ENCODE measurements around the gene MEIS1.

MEIS1 gene

GRCh38 chr2:66534461-66534860 lies 99.5 kb downstream of the MEIS1 start:
- DNase-seq (ENCODE audit: low spot score) = peak; percentile 36
- FAIRE-seq = peak; percentile 82

- FAIRE-seq = no peak
These were observed 100.8 kb downstream of the MEIS1 start for GRCh38 chr2:66535574-66536289.

DNA sequence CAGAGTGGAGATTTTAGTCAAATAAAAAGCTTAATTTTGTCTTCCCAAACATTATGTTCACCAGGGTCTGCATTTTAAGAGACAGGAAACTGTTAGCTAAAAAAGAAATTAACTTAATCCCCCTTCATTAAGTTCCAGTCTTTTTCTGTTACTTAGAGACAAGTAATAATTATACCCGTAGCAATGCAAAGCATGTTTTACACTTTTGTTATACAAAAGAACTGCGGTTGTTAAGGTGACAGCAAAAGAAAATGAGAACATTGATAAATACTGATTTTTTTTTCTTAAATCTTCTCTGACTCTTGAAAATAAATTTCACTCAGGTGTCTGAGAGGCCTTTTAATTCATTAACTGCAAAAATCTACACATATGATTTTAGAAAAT lies 101.4 kb downstream of the MEIS1 start:
- FAIRE-seq (no peak), DNase-seq (ENCODE audit: low spot score) (no peak)

More at GRCh38 chr2:66535574-66536289, 100.8 kb downstream of the MEIS1 start:
- no peak for DNase-seq (ENCODE audit: low spot score)

- no peak for FAIRE-seq
- no peak for DNase-seq (ENCODE audit: low spot score)
These were observed 102.1 kb downstream of the MEIS1 start for GRCh38 chr2:66536997-66537396.

- no peak for DNase-seq (ENCODE audit: low spot score)
- FAIRE-seq = no peak
These were observed 103.4 kb downstream of the MEIS1 start for GRCh38 chr2:66538291-66538690.

- DNase-seq (ENCODE audit: low spot score) (no peak), FAIRE-seq (no peak)
These were observed 104.5 kb downstream of the MEIS1 start for GRCh38 chr2:66539452-66539851.

DNA sequence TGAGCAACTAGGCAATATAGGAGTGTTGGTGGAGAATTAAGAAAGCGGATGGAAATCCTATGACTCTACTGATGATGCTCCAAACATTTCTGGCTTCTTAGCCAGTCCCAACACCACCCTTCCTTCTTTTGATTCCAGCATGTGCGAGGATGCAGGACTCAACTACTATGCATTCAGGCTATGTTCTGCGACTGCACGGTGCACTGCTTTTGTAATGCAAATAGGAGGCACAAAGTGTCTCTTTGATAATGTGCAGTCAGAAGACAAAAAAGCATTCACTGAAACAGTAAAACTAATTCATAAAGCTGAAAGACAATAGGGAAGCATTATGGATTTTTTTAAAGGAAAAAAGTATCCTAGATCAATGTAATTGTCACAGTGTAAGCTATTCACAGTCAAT lies 106.7 kb downstream of the MEIS1 start:
- no peak for FAIRE-seq

DNA sequence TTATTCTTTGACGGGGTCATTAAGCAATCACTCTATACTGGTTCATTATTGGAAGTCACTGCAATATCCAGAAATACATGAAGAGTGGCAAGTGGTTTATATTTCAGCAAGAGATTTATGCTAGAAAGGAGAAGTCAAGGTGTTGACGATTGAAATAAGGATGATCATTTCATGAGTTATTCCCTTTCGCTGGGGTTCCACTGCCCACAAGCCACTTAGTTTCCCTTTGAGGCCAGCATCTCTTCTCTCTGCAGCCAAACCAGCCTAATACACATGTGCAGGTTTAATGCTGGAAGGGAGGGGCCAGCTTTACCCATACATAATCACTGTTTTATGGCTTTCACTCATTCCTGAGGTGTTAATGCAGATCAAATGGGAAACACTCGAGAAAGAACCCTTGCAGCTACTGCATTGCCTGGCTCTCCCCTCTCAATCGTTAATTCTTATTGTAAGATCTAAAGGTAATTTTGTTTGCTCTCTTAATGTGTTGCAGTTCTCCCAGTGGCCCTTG lies 108.4 kb downstream of the MEIS1 start:
- DNase-seq (ENCODE audit: low spot score) = no peak
- no peak for FAIRE-seq

More for the DNA sequence above, 106.7 kb downstream of the MEIS1 start:
- no peak for DNase-seq (ENCODE audit: low spot score)

DNA sequence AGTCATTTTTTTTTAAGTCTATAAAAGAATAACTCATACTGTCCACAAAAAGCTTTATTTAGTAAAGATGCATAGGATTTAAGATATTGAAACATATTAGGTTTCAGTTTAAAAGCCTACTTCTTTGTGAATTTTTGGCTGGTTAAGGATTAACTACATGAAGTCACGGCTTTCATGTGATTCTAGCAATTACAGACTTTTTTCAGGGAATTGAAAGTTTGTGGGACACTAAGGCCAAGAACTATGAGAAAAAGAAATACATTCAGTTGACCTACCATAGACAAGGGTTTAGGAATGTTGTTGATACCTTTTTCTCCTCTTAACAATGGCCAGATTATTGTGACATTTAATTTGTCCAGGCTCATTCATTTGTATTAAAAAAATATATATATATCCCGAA lies 109.3 kb downstream of the MEIS1 start:
- FAIRE-seq (no peak), DNase-seq (ENCODE audit: low spot score) (no peak)

DNA sequence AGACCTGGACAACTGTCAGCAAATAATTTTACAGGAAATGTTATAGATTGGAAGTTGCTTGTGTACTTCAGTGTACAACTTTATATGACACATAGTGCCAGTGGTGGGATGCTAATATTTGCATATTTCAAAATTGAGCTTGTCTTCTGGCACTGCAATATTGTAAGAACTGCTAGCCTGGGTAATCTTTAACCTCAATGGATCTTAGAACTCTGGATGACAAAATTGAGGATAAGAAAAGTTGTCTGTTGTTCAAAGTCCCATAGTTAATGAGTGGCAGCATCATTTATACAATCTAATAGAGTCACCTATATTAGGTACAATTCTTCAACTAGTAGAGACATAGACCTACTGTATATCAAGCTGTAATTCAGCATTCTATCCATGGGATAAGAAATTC lies 110.3 kb downstream of the MEIS1 start:
- DNase-seq (ENCODE audit: low spot score) (no peak), FAIRE-seq (no peak)

GRCh38 chr2:66547118-66547517 lies 112.2 kb downstream of the MEIS1 start:
- no peak for FAIRE-seq
- DNase-seq (ENCODE audit: low spot score) = no peak

DNA sequence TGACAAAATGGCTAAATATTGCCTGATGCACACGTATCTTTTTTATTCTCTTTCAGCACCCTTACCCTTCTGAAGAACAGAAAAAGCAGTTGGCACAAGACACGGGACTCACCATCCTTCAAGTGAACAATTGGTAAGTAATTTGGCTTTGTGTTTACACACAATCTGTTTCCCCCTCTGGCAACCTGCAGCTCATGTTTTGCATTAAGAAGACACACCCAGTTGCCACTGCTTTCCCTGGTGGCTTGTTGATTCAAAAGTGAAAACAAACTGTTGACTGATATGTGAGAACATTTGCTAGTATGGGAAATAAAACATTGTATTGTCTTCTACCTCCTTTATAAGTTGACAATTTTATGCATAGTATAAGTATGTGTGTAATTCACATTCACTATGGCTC lies 113.0 kb downstream of the MEIS1 start:
- DNase-seq (ENCODE audit: low spot score) (no peak), FAIRE-seq (no peak)

GRCh38 chr2:66548422-66548821 lies 113.5 kb downstream of the MEIS1 start:
- DNase-seq (ENCODE audit: low spot score) (no peak), FAIRE-seq (no peak)

- DNase-seq (ENCODE audit: low spot score) (no peak), FAIRE-seq (no peak)
These were observed 115.9 kb downstream of the MEIS1 start for GRCh38 chr2:66550826-66551225.

DNA sequence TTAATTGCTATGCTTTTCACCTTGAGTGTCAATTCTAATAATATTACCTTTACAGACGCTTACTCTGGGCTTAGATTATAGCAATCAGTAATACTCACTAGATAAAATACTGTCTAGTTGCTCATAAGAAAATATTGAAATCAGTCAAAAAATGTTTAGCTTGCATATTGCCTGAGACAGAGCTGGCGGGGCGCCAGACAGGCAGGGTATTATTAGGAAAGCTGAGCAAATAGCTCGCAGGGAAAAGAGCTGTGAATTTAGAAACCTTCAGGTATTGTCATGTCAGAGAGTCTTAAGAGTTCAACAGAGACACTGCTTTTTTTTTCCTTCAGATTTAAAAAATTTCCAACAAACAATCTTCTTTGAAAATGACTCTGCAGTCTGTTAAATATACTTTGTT lies 118.4 kb downstream of the MEIS1 start:
- FAIRE-seq = no peak
- no peak for DNase-seq (ENCODE audit: low spot score)

- no peak for DNase-seq (ENCODE audit: low spot score)
These were observed 120.2 kb downstream of the MEIS1 start for GRCh38 chr2:66555091-66555490.

GRCh38 chr2:66555501-66556324 lies 120.8 kb downstream of the MEIS1 start:
- FAIRE-seq (no peak), DNase-seq (ENCODE audit: low spot score) (no peak)

More at GRCh38 chr2:66555091-66555490, 120.2 kb downstream of the MEIS1 start:
- no peak for FAIRE-seq

- FAIRE-seq (no peak), DNase-seq (ENCODE audit: low spot score) (no peak)
These were observed 124.7 kb downstream of the MEIS1 start for GRCh38 chr2:66559672-66560071.

- FAIRE-seq (no peak), DNase-seq (ENCODE audit: low spot score) (no peak)
These were observed 125.8 kb downstream of the MEIS1 start for GRCh38 chr2:66560683-66561082.

DNA sequence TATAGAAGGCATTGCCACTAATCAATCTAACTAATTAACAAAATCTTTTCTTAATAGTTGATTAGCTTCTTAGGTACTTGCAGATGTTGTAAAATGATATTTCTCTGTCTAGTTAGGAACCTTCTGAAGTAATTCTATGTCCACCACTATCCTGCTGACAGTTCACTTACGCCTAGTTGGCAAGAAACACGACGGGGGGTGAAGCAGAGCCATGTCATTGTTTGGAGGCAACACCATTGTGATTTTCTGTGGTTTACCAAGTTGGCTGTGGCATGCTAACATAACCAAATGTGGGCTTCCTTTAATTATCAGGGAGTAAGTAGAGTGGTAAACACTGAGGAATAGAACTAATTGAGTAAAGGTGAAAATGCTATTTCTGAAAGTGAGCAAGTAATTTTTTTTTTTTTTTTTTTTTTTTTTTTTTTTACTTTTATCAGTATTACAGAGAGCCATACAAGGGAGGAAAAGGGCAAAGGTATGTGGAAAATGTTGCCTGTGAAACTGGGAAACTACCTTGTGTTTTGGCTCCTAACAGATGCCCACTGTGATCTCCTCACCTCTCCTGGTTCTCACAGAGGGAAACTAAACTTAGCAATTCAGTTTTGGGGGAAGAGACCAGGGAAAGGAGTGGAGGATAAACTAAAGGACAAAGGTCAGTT lies 126.8 kb downstream of the MEIS1 start:
- peak; percentile 16 for DNase-seq (ENCODE audit: low spot score)
- FAIRE-seq = no peak

- no peak for DNase-seq (ENCODE audit: low spot score)
- FAIRE-seq = no peak
These were observed 127.4 kb downstream of the MEIS1 start for GRCh38 chr2:66562304-66562685.

DNA sequence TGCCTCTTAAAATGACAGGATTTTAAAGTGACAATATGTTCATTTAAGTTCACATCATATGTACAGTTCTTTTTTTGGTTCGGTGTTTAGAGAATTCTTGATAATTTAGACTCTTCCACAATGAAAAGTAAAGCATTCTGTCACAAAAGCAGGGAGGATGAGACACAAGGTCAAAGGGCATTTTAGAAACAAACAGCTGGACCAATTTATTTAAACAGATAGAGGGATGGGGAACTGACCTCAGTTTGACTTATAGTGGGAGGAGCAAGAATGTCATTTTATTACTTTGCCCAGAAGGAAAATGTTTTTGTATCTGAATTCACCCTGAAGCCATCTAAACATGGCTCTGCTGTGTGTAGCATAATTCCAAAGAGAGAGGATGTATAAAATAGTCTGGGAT lies 128.5 kb downstream of the MEIS1 start:
- no peak for FAIRE-seq
- no peak for DNase-seq (ENCODE audit: low spot score)
